Endothelial cell of umbilical vein (primary cell): ENCODE results near the gene DSG4. TPM values are rescaled to one million over a fixed set of nuclear protein-coding genes. Genes with fewer than 3 reads are reported as not detected.

Source experiments
- BruUV-seq: library from RNA; stranded (reverse); fragments of 400-500 nt; replicated peaks from 2 replicates; lab custom pipeline; 2021; lab: Mats Ljungman, UMichigan
- CTCF ChIA-PET: fragments of 300-600, 350-600 bp; sonication (Branson Sonifier 250); formaldehyde crosslinking; loops from one replicate; lab custom pipeline; 2021; ENCODE audit warnings: antibody characterized with exemption, inconsistent platforms; lab: Charles Lee
- POLR2A ChIA-PET: fragments of 300-600, 350-600 bp; sonication (Branson Sonifier 250); formaldehyde crosslinking; loops from one replicate; lab custom pipeline; 2021; ENCODE audit warnings: antibody characterized with exemption, inconsistent platforms; lab: Charles Lee
- DNase-seq: peaks from one replicate; pipeline ENCODE4 v3.0.0-alpha.2; 2011; ENCODE audit warnings: low read depth, low spot score
- FAIRE-seq: peaks from 2 replicates; lab custom pipeline; 2011; peaks lifted over from hg19 to GRCh38; lab: Jason Lieb, UNC
- H2AFZ ChIP-seq: 2 replicates; pipeline ENCODE4 v1.6.0; 2012; ENCODE audit warnings: low read depth, low read length, control low read depth, inconsistent platforms
- H3K27ac ChIP-seq: 2 replicates; pipeline ENCODE4 v1.5.1; 2011; ENCODE audit warnings: low read depth, mild to moderate bottlenecking, control low read depth, low read length, moderate library complexity; ENCODE audit not compliant: insufficient read depth
- H3K27me3 ChIP-seq, 2 experiments: 2 replicates each; pipeline versions ENCODE4 v1.6.0 to v1.6.1; 2011; ENCODE audit warnings: low read length in 2 of 2, mixed read lengths in 1 of 2; ENCODE audit not compliant: control insufficient read depth in 2 of 2, insufficient read depth in 2 of 2
- H3K36me3 ChIP-seq, 2 experiments: 2 replicates in 1 of 2; 3 replicates in 1 of 2; pipeline ENCODE4 v1.5.1; 2011; ENCODE audit warnings: low read length in 2 of 2, mild to moderate bottlenecking in 1 of 2, moderate library complexity in 1 of 2; ENCODE audit not compliant: control insufficient read depth in 2 of 2, insufficient read depth in 2 of 2; ENCODE audit errors: extremely low read depth in 1 of 2
- H3K4me1 ChIP-seq: 3 replicates; pipeline ENCODE4 v1.5.1; 2011; ENCODE audit warnings: mild to moderate bottlenecking, low read length; ENCODE audit not compliant: control insufficient read depth, insufficient read depth; ENCODE audit errors: extremely low read depth
- H3K4me2 ChIP-seq: 2 replicates; pipeline ENCODE4 v1.6.1; 2011; ENCODE audit warnings: low read length, control low read depth, mixed read lengths; ENCODE audit not compliant: insufficient read depth
- H3K4me3 ChIP-seq, 3 experiments: fragments of 200-600 bp in 1 of 3; sonication (generic), shearing (Covaris generic) in 1 of 3; replicated peaks in 1 of 3; 2 replicates each; pipeline ENCODE4 v1.5.1; 2011 to 2016; ENCODE audit warnings: control low read depth in 3 of 3, low read length in 3 of 3, mild to moderate bottlenecking in 2 of 3, inconsistent platforms in 1 of 3, low read depth in 1 of 3, moderate library complexity in 1 of 3; ENCODE audit not compliant: insufficient read depth in 1 of 3
- H3K79me2 ChIP-seq: 2 replicates; pipeline ENCODE4 v1.6.0; 2012; ENCODE audit warnings: low read length, inconsistent platforms; ENCODE audit not compliant: control insufficient read depth, insufficient read depth
- H3K9ac ChIP-seq: replicated peaks from 2 replicates; pipeline ENCODE3; 2011; ENCODE audit warnings: low read length, control low read depth; ENCODE audit not compliant: insufficient read depth; ENCODE audit errors: extremely low read depth
- H3K9me1 ChIP-seq: replicated peaks from 3 replicates; pipeline ENCODE4 v1.6.0; 2011; ENCODE audit warnings: mild to moderate bottlenecking, low read length; ENCODE audit not compliant: control insufficient read depth, insufficient read depth; ENCODE audit errors: extremely low read depth
- H3K9me3 ChIP-seq: replicated peaks from 2 replicates; pipeline ENCODE4 v1.5.1; 2012; ENCODE audit warnings: low read length, inconsistent platforms; ENCODE audit not compliant: control insufficient read depth, insufficient read depth
- H4K20me1 ChIP-seq: replicated peaks from 2 replicates; pipeline ENCODE3; 2011; ENCODE audit warnings: mild to moderate bottlenecking, low read length; ENCODE audit not compliant: control insufficient read depth, insufficient read depth; ENCODE audit errors: extremely low read depth
- CTCF ChIP-seq, 2 donors: IDR thresholded peaks; 1 replicate in 1 of 2; 2 replicates in 1 of 2; pipeline ENCODE4 v1.5.1; 2011; ENCODE audit warnings: low read length in 2 of 2, mild to moderate bottlenecking in 2 of 2, moderate library complexity in 2 of 2, control low read depth in 1 of 2, inconsistent platforms in 1 of 2, low read depth in 1 of 2; ENCODE audit not compliant: insufficient read depth in 1 of 2; ENCODE audit errors: extremely low read depth in 1 of 2
- EZH2 ChIP-seq: IDR thresholded peaks from 2 replicates; pipeline ENCODE4 v1.6.1; 2012; ENCODE audit warnings: borderline replicate concordance, low read depth, mild to moderate bottlenecking, moderate library complexity, low read length, inconsistent platforms; ENCODE audit not compliant: severe bottlenecking
- FOS ChIP-seq: IDR thresholded peaks from 2 replicates; pipeline ENCODE4 v1.6.1; 2011; ENCODE audit warnings: mild to moderate bottlenecking, low read length, moderate library complexity, borderline replicate concordance; ENCODE audit not compliant: insufficient read depth
- GATA2 ChIP-seq: IDR thresholded peaks from 2 replicates; pipeline ENCODE4 v1.7.0; 2011; ENCODE audit warnings: low read depth, mild to moderate bottlenecking, moderate library complexity, mixed read lengths, low read length; ENCODE audit not compliant: insufficient read length, insufficient read depth
- JUN ChIP-seq: IDR thresholded peaks from 2 replicates; pipeline ENCODE4 v1.6.1; 2011; ENCODE audit warnings: borderline replicate concordance, low read depth; ENCODE audit not compliant: insufficient read length, insufficient read depth
- MYC ChIP-seq: IDR thresholded peaks from one replicate; pipeline ENCODE4 v1.6.1; 2011; ENCODE audit warnings: mild to moderate bottlenecking, low read depth, low read length
- POLR2A ChIP-seq: IDR thresholded peaks from 2 replicates; pipeline ENCODE4 v1.6.1; 2012; ENCODE audit warnings: low read depth, mild to moderate bottlenecking, control low read depth, low read length
- POLR2AphosphoS5 ChIP-seq: IDR thresholded peaks from 2 replicates; pipeline ENCODE4 v1.6.1; 2012; ENCODE audit warnings: low read depth, mild to moderate bottlenecking, control low read depth, low read length, moderate library complexity; ENCODE audit not compliant: insufficient read depth
- dilution Hi-C: fragments of 300-500 bp; cut with MboI; formaldehyde crosslinking; loops from one replicate; pipeline ENCODE4 v1.15.0; 2019; ENCODE audit warnings: low sequenced_read_pairs; ENCODE audit not compliant: extremely low pct_ligation_motif_present
- intact Hi-C: fragments of 100-400 bp; cut with micrococcal nuclease; formaldehyde crosslinking; loops from one replicate; pipeline ENCODE4 v1.10.0; 2022
- polyA plus RNA-seq, 4 experiments: library from polyadenylated mRNA; depleted of rRNA in 3 of 4; stranded (reverse) in 3 of 4; unstranded in 1 of 4; fragments of >200 nt; gene quantifications; 2 replicates each; pipeline versions ENCODE4 v1.2.1 to v1.2.3, GENCODE V29; 2011 to 2012; ENCODE audit warnings: missing spikeins in 1 of 4
- total RNA-seq: library from RNA; stranded (reverse); gene quantifications from 2 replicates; pipeline ENCODE4 v1.2.3, GENCODE V29; 2021
- TF ChIP-seq, protein P1 (sequence below): IDR thresholded peaks from 2 replicates; pipeline ENCODE4 v1.6.1; 2011; ENCODE audit not compliant: insufficient read depth, insufficient read length

The DSG4 gene
- total and polyA plus RNA-seq, 2 donors (not counting 3 experiments of a cell fraction or from before 2014, with no cell fraction given) = not detected

DNA sequence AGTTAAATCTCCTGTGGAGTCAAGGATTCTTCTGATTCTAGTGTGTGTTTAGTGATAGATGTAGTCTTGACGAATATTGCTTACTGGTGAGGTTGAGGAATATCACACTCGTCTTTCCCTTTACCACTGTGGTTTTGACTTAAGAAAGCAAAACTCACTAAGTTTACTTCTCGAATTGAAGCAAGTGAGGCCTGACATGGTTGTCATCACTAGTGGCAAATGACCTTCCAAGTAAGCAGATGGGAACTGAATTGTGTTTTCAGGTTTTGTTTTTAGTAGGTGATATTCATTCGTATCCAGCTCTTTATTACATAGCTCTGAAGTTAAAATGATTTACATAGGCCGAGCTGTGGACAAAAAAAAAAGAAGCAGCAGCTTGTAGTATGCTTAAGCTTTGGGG, 20.6 kb upstream of the DSG4 start:
- Histone ChIP-seq H3K27me3 (no peaks in the 10 kb centered on the region), H3K36me3 (no peaks in the 10 kb centered on the region), H3K9ac (no peak overlapping the region), H3K79me2 (no peaks in the 10 kb centered on the region), H3K9me1 (no peaks in the 10 kb centered on the region), H3K4me3 (no peak overlapping the region), H3K4me1 (no peaks in the 10 kb centered on the region), H3K9me3 (no peaks in the 10 kb centered on the region), H3K27ac (no peak overlapping the region), H4K20me1 (no peaks in the 10 kb centered on the region), H2AFZ (no peak overlapping the region), H3K4me2 (no peak overlapping the region)
- dilution Hi-C loops (no loop called here), intact Hi-C loops (no loop called here)
- FAIRE-seq = no peak
- CTCF ChIA-PET = no interaction called here
- no peak for DNase-seq
- TF ChIP-seq EZH2 (no peak), FOS (no peak), CTCF (IDR thresholded peaks at IDR 0.05; ENCODE audit: extremely low read depth in 1 of 2, insufficient read depth in 1 of 2, low read depth in 1 of 2, low read length in 2 of 2) (no peak), POLR2A (no peak), GATA2 (no peak), MYC (no peak), POLR2AphosphoS5 (no peak), JUN (no peak)
- TF ChIP-seq, protein P1, sequence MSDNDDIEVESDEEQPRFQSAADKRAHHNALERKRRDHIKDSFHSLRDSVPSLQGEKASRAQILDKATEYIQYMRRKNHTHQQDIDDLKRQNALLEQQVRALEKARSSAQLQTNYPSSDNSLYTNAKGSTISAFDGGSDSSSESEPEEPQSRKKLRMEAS = no peak
- no TSS peak for BruUV-seq
- POLR2A ChIA-PET = no interaction called here
